ENCODE results near the gene STARD13.

The STARD13 gene

DNA sequence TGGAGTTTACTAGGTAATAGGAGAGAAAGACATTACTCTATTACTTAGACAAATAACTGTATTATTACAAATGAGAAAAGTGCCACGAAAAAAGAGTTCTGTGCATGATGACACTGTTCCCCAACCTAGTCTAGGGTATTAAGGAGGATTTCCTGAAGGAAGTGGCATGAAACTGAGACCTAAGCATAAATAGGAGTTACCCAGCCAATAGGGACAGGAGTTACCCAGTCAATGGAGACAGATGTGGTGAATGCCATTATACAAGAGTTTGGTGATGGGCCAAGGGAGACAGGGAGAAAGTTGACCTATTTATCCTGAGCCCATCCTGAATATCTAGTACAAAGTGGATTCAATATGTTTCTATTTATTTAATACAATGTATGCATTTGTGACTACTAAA lies 203.9 kb downstream of the STARD13 start:
- no peak for DNase-seq

DNA sequence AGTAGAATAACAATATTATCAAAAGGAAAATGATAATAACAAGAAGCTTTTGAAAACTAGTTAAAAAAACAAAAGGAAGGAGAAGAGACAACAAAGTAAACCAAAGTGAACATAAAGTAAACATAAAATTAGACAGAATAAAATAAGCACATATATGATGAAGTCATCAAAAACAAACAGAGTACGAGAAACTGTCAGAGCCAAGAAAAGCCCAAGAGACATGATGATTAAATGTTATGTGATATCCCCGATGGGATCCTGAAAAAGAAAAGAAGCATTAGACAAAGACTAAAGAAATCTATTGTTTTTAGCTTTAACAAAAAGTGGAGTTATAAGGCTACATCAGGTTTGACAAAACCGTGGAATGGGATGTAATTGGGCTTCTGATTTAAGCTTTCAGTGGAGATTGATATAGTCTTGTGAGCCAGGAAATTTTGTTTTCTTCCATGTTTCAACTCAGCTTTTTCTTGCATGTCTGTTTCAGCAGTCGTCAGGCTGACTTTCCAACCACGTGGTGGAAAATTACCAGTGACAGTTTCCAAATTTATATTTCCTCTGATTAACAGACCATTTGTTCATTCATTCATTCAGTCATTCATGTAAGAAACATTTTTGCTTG lies 204.5 kb downstream of the STARD13 start:
- no peak for DNase-seq

DNA sequence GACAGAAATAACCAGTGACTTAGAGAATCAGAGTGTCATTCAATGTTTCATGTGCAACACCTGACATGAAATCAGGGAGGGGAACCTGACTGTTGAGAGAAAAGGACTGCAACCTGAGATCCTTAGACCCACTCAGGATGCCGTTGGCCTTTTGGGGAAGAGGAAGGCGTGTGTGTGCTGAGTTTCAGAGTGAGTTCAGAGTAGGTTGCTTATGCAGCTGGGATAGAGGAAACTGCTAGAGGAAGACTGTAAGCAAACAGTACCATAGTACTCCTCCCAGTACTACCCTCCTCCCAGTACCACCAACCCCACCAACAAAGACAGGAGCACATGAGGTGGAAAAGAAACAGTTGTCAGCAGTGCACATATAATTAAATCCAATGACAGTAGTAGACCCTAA lies 205.6 kb downstream of the STARD13 start:
- peak; percentile 17 to 26 (median 20) for DNase-seq

DNA sequence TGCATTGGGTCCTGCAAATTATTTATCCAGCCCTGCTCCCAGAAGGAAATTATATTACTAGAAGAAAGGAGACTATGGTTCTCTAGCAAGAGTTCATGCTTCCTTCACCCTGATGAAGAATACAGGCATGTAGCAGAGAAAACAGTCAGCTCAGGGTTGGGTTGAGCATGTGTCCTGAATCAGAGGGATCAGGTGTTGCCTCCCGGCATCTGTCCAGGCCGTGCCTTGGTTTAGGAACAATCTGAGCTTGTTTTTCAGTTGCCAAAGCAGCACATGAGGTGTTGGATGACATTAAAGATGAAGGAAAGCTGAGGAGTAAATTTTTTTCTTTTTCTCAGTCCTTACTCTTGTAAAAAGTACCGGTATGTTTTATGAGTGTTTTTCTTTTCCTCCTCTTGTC lies 207.3 kb downstream of the STARD13 start:
- no peak for DNase-seq

DNA sequence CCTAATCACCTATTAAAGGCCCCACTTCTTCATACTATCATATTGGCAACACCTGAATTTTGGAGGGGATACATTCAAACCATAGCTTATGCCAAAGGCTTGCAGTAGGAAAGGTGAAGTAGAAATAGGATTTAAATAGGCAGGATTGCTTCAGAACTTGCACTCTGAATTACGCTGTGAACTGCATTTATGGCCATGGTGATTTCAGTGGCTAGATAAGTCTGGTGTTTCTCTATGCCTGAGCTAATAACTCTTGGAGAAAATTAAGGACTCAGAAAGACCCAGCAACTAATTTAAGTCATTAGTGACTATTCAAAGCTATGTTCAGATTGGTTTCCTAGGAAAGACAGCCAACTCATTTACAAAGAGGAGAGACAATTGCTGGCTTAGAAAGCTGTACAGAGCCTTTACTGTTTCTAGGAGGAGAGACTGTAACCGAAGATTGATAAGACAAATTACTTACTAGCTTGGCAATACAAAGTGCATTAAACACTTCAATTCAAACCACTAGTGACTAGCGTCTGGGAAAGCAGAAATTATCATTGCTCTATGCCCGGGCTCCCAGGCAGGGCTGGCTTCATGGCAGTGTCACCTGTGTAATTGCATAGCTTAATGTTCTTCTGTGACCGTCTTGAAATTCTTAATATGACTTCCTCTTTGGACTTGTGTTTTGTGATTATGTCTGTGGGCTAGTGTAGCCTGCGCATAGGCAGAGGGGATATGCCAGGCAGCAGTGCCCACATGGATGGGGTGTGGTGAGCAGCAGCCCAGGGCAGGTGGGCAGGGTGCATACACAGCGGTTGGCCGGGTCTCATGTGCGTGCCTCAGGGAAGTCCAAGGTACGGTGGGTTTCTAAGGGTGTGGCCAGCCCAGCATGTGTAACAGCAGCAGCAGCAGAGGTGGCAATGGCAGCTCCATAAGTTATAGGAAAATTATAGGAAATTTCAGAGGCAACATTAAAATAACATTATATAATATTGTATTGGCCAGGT lies 209.3 kb downstream of the STARD13 start:
- DNase-seq, result no peak

DNA sequence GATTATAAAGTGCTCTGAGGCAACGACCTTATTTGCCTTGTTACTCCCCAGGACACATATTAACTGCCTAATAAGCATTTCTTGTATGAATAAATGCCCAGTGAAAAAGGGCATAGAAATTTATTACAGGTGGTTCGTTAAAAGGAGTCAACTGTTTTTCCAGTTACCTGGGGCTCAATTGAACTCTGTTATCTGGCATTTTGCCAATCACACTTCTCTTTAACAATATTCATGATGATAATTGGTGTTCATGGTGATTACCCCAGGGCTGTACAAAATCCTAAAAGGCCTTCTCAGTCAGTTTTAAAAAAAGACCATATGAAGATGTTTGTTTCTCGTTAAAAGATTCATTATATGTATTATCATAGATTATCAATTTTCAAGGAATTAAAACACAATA lies 212.2 kb downstream of the STARD13 start:
- DNase-seq, result no peak

DNA sequence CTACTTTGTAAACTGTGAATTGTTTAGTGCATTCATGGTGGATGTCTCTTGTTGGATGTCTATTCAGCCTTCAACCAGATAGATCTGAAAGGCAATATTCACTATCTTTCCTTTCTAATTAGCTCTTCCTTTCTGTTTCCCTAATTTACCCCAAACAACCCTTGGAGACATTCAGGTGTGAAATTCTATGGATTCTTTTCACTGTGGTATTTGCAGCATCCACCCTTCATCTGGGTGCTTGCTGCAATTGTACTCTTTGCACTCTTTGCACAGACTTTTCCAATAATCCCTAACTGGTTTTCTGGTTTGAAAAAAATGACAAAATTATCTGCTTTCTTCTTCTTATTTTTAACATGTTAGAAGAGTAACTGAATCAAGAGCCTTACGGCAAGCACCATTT lies 212.8 kb downstream of the STARD13 start:
- DNase-seq, result no peak

DNA sequence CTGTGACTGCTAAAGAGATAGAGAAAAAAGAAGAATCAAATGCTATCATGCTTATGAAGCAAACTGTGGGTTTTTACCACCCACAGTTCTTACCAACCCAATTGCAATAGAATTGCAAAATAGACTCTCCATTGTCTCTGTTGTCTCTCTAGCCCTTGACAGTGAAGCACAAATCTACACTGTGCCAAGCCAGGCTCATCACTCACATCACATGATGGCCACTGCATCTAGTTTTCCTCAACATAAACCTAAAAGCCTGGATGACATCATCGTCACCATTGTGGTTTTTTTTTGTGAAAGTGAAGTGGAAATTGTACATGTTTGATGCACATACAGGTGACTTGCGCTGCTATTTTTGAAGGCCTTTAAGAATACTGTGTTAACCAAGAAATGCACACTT lies 213.3 kb downstream of the STARD13 start:
- DNase-seq, result peak; percentile 48 to 64 (median 54)

DNA sequence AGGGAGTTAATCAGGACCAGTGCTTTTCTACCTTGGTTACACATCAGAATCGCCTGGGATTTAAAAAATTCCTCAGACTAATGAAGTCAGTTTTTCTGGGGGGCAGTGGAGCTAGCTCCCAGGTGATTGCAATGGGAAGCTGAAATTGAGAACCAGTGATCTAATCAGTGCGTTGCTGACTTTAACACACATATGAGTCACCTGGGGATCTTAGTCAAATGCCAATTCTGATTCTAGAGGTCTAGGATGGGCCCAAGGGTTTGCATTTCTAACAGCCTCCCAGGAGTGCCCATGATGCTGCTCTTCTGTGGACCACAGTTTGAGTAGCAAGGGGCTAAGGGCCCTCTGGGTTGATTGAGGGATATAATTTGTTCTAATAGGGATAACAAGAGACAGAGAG lies 214.8 kb downstream of the STARD13 start:
- DNase-seq, result no peak

DNA sequence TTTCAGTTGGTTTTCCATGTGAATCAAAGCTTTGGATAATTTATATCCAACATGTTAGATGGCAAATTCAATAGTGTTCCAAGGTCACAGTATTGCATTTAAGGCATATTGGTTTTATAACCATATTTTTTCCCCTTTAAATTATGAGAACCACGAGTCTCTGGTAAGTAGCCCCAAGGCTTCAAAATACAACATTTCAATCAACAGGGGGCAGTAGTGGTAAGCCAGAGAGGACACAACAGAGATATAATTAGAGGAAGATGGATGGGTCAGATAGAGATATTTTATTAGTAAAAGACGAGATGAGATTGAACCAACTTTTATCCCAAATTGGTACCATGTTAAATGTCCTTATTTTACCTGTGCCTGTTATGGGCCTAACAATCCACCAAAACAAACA lies 216.2 kb downstream of the STARD13 start:
- peak; percentile 36 to 47 (median 43) for DNase-seq

DNA sequence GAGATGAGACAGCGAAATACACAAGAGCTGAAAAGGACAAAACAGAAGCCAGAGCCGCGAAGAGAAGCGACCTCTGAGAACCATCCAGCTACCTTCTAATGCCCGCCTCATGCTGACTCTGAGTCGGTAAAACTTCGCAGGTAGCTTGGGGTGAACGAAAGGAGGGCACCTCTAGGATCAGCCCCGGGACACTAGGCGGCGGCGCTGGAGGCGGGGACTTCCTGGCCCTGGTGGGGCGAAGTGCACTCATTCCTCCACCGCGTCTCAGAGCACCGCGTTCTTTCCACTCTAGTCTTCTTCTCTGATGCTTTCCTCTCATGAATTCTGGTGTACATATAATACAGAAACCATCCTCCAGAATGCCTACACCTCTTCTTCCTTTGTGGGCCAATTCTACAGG lies 219.2 kb downstream of the STARD13 start:
- DNase-seq, result no peak

DNA sequence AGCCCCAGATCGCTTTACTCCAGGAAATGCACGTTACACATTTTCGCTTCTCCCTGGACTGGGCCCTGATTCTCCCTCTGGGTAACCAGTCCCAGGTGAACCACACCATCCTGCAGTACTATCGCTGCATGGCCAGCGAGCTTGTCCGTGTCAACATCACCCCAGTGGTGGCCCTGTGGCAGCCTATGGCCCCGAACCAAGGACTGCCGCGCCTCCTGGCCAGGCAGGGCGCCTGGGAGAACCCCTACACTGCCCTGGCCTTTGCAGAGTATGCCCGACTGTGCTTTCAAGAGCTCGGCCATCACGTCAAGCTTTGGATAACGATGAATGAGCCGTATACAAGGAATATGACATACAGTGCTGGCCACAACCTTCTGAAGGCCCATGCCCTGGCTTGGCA lies 224.7 kb downstream of the STARD13 start:
- no peak for DNase-seq

DNA sequence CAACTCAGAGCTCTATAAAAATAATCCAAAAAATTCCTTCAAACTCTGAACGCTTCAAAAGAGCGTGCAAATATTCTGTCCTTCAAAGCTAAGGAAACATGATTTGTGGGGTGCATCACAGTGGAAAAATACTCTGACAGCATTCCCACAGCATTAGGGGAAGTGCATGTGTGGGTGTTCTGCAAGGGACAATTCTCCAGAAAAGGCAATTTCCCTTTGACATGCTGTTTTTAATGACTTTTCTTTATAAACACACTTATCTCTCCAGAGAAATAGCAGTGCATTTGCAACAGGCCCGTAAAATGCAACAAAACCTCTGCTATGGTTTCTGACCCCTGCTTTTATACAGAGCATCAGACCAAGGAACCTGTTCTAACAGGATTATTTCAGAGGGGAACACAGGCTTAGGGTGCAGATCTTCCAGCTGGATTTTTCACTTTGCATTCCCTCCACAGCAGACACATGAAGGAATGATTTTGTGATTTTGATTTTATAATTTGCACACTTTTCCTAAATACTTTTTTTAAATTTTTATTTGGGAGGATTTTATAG lies 226.7 kb downstream of the STARD13 start:
- peak in 2 of 3 donors; percentile 29 to 38 for DNase-seq

DNA sequence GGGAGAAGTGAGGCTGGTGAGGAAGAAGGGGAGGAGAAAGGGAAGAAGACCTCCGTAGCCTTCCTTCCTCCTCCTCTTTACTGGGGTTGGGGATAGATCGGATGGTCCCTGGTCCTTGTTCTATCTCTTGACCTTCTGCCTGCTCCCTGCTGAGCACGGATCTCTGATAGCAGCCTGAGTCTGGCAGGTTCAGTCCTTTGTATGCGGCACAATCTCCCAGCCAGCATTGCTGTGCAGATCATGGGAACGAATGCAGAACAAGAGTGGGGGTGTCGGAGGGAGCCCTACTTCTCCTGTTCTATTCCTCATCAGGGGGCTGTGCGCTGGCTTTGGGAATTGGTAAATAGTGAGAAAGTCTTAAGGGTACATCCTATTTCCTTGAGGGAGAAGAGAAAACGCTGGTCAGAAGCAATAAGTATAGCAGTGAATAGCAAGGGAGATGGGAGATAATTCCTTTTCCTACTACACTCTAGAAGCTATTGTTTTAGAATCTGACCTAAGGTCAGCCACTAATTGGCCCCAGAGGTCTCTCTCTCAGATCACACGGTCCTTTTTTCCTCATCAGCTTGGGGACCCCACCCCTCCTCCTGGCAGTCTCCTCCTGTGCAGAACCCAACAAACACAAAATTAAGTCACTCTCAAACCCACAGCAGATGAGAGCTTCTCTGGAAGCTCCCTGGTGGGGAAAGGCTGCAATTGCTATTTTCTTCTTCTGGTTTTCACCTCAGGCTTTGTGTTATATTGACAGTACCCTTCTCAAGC lies 228.4 kb downstream of the STARD13 start:
- peak in 1 of 3 donors; percentile 19 for DNase-seq

DNA sequence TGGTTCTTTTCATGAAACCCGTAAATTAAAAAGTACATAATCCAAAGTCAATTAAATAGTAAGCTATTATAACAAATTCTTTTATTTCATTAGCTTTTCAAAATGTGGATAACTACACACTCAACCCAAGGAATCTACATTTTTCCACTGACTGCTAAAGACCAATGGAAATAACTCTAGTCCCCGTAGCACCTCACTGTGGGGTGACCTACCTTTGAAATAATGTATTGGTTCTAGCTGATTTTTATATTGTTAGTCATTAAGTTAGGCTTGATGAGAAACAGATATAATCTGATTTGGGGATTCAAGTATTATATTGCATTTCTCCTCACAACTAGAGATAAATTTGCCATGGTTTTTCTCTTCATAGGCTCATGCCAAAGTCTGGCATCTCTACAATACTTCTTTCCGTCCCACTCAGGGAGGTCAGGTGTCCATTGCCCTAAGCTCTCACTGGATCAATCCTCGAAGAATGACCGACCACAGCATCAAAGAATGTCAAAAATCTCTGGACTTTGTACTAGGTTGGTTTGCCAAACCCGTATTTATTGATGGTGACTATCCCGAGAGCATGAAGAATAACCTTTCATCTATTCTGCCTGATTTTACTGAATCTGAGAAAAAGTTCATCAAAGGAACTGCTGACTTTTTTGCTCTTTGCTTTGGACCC lies 232.0 kb downstream of the STARD13 start:
- DNase-seq, result no peak

Data from suppressor macrophage treated with lipopolysaccharide for 1 hour (primary cell).